A549 (cell line): ENCODE results near the gene TCF7L1. TPM values are rescaled to one million over a fixed set of nuclear protein-coding genes. Genes with fewer than 3 reads are reported as not detected.

ENCODE experiments used
- ATAC-seq, 2 experiments: fragments of 200-7000 bp in 1 of 2; fragments of >200 bp in 1 of 2; cut with Nextera tagmentation in 1 of 2; cut with Tn5 transposase in 1 of 2; 3 replicates each; pipeline versions ENCODE4 v1.8.0 to v1.9.1; 2018 to 2020; ENCODE audit warnings: mild to moderate bottlenecking in 1 of 2, moderate library complexity in 1 of 2
- CTCF ChIA-PET: fragments of 300-600 bp; sonication (Branson Sonifier 250); formaldehyde crosslinking; extraction: SDS; loops from one replicate; lab custom pipeline; 2021; ENCODE audit warnings: antibody characterized with exemption, inconsistent platforms; lab: Yijun Ruan, JAX
- POLR2A ChIA-PET: fragments of 350-600 bp; formaldehyde crosslinking; extraction: SDS; loops from one replicate; lab custom pipeline; 2021; ENCODE audit warnings: antibody characterized with exemption, inconsistent platforms; lab: Yijun Ruan, JAX
- DNase-seq, 2 experiments: peaks; one replicate each; pipeline versions ENCODE4 v3.0.0 to v3.0.0-alpha.2; 2011 to 2016; ENCODE audit warnings: low read depth in 1 of 2, low spot score in 1 of 2
- FAIRE-seq: peaks from 2 replicates; lab custom pipeline; 2011; peaks lifted over from hg19 to GRCh38; lab: Jason Lieb, UNC
- H3K27ac ChIP-seq, 2 experiments: fragments of >200 bp; sonication (Bioruptor Twin); formaldehyde crosslinking; 3 replicates each; pipeline ENCODE4 v1.5.1; 2016 to 2017
- H3K4me1 ChIP-seq: fragments of >200 bp; sonication (Bioruptor Twin); formaldehyde crosslinking; 3 replicates; pipeline ENCODE4 v1.6.1; 2016
- H3K4me2 ChIP-seq: fragments of >200 bp; sonication (Bioruptor Twin); formaldehyde crosslinking; 3 replicates; pipeline ENCODE4 v1.6.1; 2016
- H3K4me3 ChIP-seq: fragments of >200 bp; sonication (Bioruptor Twin); formaldehyde crosslinking; 3 replicates; pipeline ENCODE4 v1.5.1; 2016
- H3K9me3 ChIP-seq: fragments of >200 bp; sonication (Bioruptor Twin); formaldehyde crosslinking; 3 replicates; pipeline ENCODE4 v1.6.1; 2016
- CHD2 ChIP-seq: fragments of 150-350 bp; IDR thresholded peaks from 2 replicates; pipeline ENCODE4 v1.6.1; 2014; ENCODE audit warnings: low read length; ENCODE audit not compliant: partially characterized antibody
- EHMT2 ChIP-seq: fragments of 200-600 bp; sonication (generic); IDR thresholded peaks from 2 replicates; pipeline ENCODE4 v1.6.1; 2016; ENCODE audit warnings: antibody characterized with exemption, low read depth, mild to moderate bottlenecking, moderate library complexity
- EP300 ChIP-seq, 2 experiments: fragments of >200 bp; sonication (Bioruptor Twin); formaldehyde crosslinking; IDR thresholded peaks; 2 replicates in 1 of 2; 3 replicates in 1 of 2; pipeline ENCODE4 v1.6.1; 2016 to 2017
- FOXS1 ChIP-seq: fragments of 250-450 bp; sonication (Bioruptor Pico); IDR thresholded peaks from 2 replicates; pipeline ENCODE4 v1.5.0; 2020; ENCODE audit warnings: mild to moderate bottlenecking, moderate library complexity
- GATA3 ChIP-seq: IDR thresholded peaks from 2 replicates; pipeline ENCODE4 v1.6.1; 2012; ENCODE audit warnings: borderline replicate concordance
- HEYL ChIP-seq: fragments of 250-450 bp; sonication (Bioruptor Pico); IDR thresholded peaks from 2 replicates; pipeline ENCODE4 v1.8.0; 2021; ENCODE audit warnings: mild to moderate bottlenecking, moderate library complexity
- HOXA7 ChIP-seq: fragments of 250-450 bp; sonication (Bioruptor Pico); IDR thresholded peaks from 2 replicates; pipeline ENCODE4 v1.5.0; 2020; ENCODE audit warnings: mild to moderate bottlenecking, moderate library complexity
- HOXB5 ChIP-seq: fragments of 250-450 bp; sonication (Bioruptor Pico); IDR thresholded peaks from 2 replicates; pipeline ENCODE4 v1.5.0; 2020; ENCODE audit warnings: mild to moderate bottlenecking, moderate library complexity
- KDM1A ChIP-seq: fragments of 200-600 bp; sonication (generic); IDR thresholded peaks from 2 replicates; pipeline ENCODE4 v1.6.1; 2016; ENCODE audit warnings: low read depth, mild to moderate bottlenecking
- MAFK ChIP-seq: fragments of 450-650 bp; IDR thresholded peaks from 2 replicates; pipeline ENCODE4 v1.6.1; 2014; ENCODE audit not compliant: partially characterized antibody
- POLR2A ChIP-seq: IDR thresholded peaks from 2 replicates; pipeline ENCODE4 v1.6.1; 2012; ENCODE audit warnings: mild to moderate bottlenecking, low read length
- POLR2AphosphoS2 ChIP-seq: conservative IDR thresholded peaks from 2 replicates; pipeline ENCODE4 v1.6.1; 2012; ENCODE audit warnings: low read length, improper control_type of control experiment, inconsistent platforms
- RAD21 ChIP-seq, 2 experiments: fragments of >200 bp in 1 of 2; sonication (Bioruptor Twin) in 1 of 2; formaldehyde crosslinking in 1 of 2; IDR thresholded peaks in 1 of 2; conservative IDR thresholded peaks in 1 of 2; 2 replicates in 1 of 2; 3 replicates in 1 of 2; pipeline ENCODE4 v1.6.1; 2012 to 2018; ENCODE audit warnings: inconsistent platforms in 1 of 2
- RARB ChIP-seq: fragments of 250-450 bp; sonication (Bioruptor Pico); IDR thresholded peaks from 2 replicates; pipeline ENCODE4 v1.8.0; 2021; ENCODE audit warnings: mild to moderate bottlenecking, moderate library complexity
- RNF2 ChIP-seq: fragments of 200-600 bp; sonication (generic); IDR thresholded peaks from 2 replicates; pipeline ENCODE4 v1.6.1; 2016; ENCODE audit warnings: low read depth, mild to moderate bottlenecking, antibody characterized with exemption, moderate library complexity, borderline replicate concordance
- SMC3 ChIP-seq: fragments of >200 bp; sonication (Bioruptor Twin); formaldehyde crosslinking; IDR thresholded peaks from 3 replicates; pipeline ENCODE4 v1.6.1; 2018; ENCODE audit warnings: inconsistent platforms
- TFCP2L1 ChIP-seq: fragments of 250-450 bp; sonication (Bioruptor Pico); IDR thresholded peaks from 2 replicates; pipeline ENCODE4 v1.5.0; 2021; ENCODE audit warnings: mild to moderate bottlenecking
- TP53 ChIP-seq: fragments of 250-450 bp; sonication (Bioruptor Pico); IDR thresholded peaks from 2 replicates; pipeline ENCODE4 v1.5.0; 2021; ENCODE audit warnings: mild to moderate bottlenecking, moderate library complexity
- ZNF302 ChIP-seq: fragments of 250-450 bp; sonication (Bioruptor Pico); IDR thresholded peaks from 2 replicates; pipeline ENCODE4 v1.9.0; 2021; ENCODE audit warnings: inconsistent platforms, mild to moderate bottlenecking, moderate library complexity
- ZSCAN20 ChIP-seq: fragments of 250-450 bp; sonication (Bioruptor Pico); IDR thresholded peaks from 2 replicates; pipeline ENCODE4 v1.8.0; 2022; ENCODE audit warnings: mild to moderate bottlenecking, moderate library complexity
- WGBS: methylation state at CpG from one replicate; pipeline ENCODE4 v1.1.6; 2017; ENCODE audit errors: missing lambda C conversion rate; 5-methylcytosine and 5-hydroxymethylcytosine counted together
- polyA plus RNA-seq, 4 experiments: library from polyadenylated mRNA; depleted of rRNA in 3 of 4; stranded (reverse); fragments of >200 nt; fragmentation: RNase III in 1 of 4; extraction: RNeasy Plus Mini Kit Qiagen cat#74134 plus additional on column Dnase treatment in 1 of 4; gene quantifications; 2 replicates in 3 of 4; 3 replicates in 1 of 4; pipeline ENCODE4 v1.2.3, GENCODE V29; 2011 to 2017
- TF ChIP-seq, protein P1 (sequence below): fragments of 150-350 bp; IDR thresholded peaks from 2 replicates; pipeline ENCODE4 v1.6.1; 2014; ENCODE audit warnings: low read depth, mild to moderate bottlenecking, low read length
- TF ChIP-seq, protein P2 (sequence below): IDR thresholded peaks from 2 replicates; pipeline ENCODE4 v1.6.1; 2012; ENCODE audit warnings: low read depth, borderline replicate concordance
- TF ChIP-seq, protein P3 (sequence below): fragments of >200 bp; sonication (Bioruptor Twin); formaldehyde crosslinking; IDR thresholded peaks from 3 replicates; pipeline ENCODE4 v1.6.1; 2016
- TF ChIP-seq, protein P4 (sequence below): fragments of >200 bp; sonication (Bioruptor Twin); formaldehyde crosslinking; IDR thresholded peaks from 3 replicates; pipeline ENCODE4 v1.5.1; 2016
- TF ChIP-seq, protein P5 (sequence below): IDR thresholded peaks from 2 replicates; pipeline ENCODE4 v1.6.1; 2012

Gene TCF7L1
- polyA plus RNA-seq, 2 of the 4 experiments (the other 2 are of a cell fraction) = 0.68 to 4.4 TPM

DNA sequence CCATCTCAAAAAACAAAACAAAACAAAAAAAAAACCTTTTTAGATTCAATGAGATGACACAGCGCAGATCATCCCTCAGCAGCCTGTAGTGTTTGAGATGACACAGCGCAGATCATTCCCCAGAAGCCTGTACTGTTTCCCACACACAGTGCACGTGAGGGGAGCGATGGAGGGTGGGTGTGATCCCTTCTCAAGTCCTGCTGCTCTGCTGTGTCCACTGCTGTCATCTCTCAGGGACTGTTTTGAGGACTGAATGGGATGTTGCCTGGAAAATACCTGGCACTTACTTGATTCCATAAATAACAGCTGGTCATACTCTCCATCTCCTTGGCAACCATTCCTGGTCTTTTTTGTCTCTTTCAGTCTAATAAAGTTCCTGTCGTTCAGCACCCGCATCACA, 168.9 kb downstream of the TCF7L1 start:
- CTCF ChIA-PET = interaction anchor here (2.1 to 14.5 kb wide), 8 partner anchors 12 to 376 kb away, joined by 7 to 371 read pairs (median 44); partner anchors contain the start of genes TCF7L1 and TGOLN2
- POLR2A ChIA-PET = no interaction called here
- Histone ChIP-seq H3K9me3 (no peaks in the 10 kb centered on the region), H3K4me3 (no peak overlapping the region), H3K4me1 (no peaks in the 10 kb centered on the region), H3K27ac (no peak overlapping the region)
- no peak for DNase-seq
- FAIRE-seq = no peak
- 86% methylated on average over 6 of the region's 6 CpGs for WGBS
- ATAC-seq = no peak; a peak in 1 of 6 replicates
- TF ChIP-seq HOXB5 (CRISPR knock-in tag) = no peak
- TF ChIP-seq RAD21 (conservative IDR thresholded peaks at IDR 0.05 in 1 of 2, IDR thresholded peaks at IDR 0.05 in 1 of 2) = no peak
- TF ChIP-seq FOXS1 (CRISPR knock-in tag) = no peak
- TF ChIP-seq, protein P1, sequence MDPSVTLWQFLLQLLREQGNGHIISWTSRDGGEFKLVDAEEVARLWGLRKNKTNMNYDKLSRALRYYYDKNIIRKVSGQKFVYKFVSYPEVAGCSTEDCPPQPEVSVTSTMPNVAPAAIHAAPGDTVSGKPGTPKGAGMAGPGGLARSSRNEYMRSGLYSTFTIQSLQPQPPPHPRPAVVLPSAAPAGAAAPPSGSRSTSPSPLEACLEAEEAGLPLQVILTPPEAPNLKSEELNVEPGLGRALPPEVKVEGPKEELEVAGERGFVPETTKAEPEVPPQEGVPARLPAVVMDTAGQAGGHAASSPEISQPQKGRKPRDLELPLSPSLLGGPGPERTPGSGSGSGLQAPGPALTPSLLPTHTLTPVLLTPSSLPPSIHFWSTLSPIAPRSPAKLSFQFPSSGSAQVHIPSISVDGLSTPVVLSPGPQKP = no peak
- TF ChIP-seq EHMT2 = no peak
- TF ChIP-seq RARB = no peak
- TF ChIP-seq, all 56 proteins: peak for 0
- no peak overlapping the region for H3K4me2 ChIP-seq

DNA sequence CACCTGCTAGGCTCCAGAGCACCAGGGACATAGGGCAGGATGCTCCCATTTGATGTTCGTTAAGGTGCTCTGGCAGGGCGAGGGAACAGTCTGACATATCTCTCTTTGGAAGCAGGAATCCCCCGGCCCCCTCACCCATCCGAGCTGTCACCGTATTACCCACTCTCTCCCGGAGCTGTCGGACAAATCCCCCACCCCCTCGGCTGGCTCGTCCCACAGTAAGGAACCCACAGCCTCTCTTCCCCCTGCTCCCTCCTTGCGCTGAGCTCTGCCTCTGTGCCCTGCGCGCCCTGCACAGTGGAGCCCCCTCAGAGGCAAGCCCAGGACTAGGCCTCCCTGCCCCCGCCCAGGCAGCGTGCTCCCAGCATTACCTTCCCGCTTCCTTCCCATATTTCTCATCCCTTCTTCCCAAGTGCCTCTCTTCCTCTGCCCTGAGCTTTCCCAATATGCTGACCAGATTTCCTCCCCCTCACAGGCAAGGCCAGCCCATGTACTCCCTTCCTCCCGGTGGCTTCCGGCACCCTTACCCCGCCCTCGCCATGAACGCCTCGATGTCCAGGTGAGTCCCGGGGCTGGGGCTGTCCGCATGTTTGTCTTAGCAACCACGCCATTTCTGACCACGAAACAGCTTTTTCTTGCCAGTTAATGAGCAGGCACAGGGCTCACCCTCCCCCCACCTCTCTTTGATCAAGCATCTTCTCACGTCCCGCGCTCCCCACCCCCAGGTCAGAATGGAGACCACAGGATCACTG, 170.8 kb downstream of the TCF7L1 start:
- no peak overlapping the region for H3K27ac ChIP-seq
- ATAC-seq (no peak), FAIRE-seq (no peak), DNase-seq (no peak)
- ChIA-PET POLR2A (interaction anchor here (0.6 kb wide), 1 partner anchor 15 kb away, joined by 3 read pairs; no protein-coding TSS in a partner anchor), CTCF (interaction anchor here (0.8 to 14.5 kb wide), 5 partner anchors 9 to 378 kb away, joined by 3 to 371 read pairs (median 7); no protein-coding TSS in a partner anchor)
- H3K9me3 ChIP-seq = no peaks in the 10 kb centered on the region
- no peak overlapping the region for H3K4me2 ChIP-seq
- TF ChIP-seq POLR2AphosphoS2 = no peak
- no peak for TF ChIP-seq GATA3
- no peak for TF ChIP-seq RNF2
- TF ChIP-seq, protein P1 = no peak
- TF ChIP-seq, protein P2, sequence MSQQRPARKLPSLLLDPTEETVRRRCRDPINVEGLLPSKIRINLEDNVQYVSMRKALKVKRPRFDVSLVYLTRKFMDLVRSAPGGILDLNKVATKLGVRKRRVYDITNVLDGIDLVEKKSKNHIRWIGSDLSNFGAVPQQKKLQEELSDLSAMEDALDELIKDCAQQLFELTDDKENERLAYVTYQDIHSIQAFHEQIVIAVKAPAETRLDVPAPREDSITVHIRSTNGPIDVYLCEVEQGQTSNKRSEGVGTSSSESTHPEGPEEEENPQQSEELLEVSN = no peak
- TF ChIP-seq CHD2 = no peak
- no peak for TF ChIP-seq ZSCAN20 (CRISPR knock-in tag)
- no peak for TF ChIP-seq HOXA7 (CRISPR knock-in tag)
- no peak for TF ChIP-seq TP53 (CRISPR knock-in tag)
- TF ChIP-seq, protein P3, sequence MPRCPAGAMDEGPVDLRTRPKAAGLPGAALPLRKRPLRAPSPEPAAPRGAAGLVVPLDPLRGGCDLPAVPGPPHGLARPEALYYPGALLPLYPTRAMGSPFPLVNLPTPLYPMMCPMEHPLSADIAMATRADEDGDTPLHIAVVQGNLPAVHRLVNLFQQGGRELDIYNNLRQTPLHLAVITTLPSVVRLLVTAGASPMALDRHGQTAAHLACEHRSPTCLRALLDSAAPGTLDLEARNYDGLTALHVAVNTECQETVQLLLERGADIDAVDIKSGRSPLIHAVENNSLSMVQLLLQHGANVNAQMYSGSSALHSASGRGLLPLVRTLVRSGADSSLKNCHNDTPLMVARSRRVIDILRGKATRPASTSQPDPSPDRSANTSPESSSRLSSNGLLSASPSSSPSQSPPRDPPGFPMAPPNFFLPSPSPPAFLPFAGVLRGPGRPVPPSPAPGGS = no peak
- TF ChIP-seq KDM1A = no peak
- TF ChIP-seq MAFK = no peak
- TF ChIP-seq HEYL = no peak
- no peak for TF ChIP-seq SMC3
- TF ChIP-seq EP300 (IDR thresholded peaks at IDR 0.05) = no peak
- no peak for TF ChIP-seq ZNF302 (CRISPR knock-in tag)
- no peak for TF ChIP-seq TFCP2L1
- TF ChIP-seq POLR2A = no peak
- TF ChIP-seq, protein P4, sequence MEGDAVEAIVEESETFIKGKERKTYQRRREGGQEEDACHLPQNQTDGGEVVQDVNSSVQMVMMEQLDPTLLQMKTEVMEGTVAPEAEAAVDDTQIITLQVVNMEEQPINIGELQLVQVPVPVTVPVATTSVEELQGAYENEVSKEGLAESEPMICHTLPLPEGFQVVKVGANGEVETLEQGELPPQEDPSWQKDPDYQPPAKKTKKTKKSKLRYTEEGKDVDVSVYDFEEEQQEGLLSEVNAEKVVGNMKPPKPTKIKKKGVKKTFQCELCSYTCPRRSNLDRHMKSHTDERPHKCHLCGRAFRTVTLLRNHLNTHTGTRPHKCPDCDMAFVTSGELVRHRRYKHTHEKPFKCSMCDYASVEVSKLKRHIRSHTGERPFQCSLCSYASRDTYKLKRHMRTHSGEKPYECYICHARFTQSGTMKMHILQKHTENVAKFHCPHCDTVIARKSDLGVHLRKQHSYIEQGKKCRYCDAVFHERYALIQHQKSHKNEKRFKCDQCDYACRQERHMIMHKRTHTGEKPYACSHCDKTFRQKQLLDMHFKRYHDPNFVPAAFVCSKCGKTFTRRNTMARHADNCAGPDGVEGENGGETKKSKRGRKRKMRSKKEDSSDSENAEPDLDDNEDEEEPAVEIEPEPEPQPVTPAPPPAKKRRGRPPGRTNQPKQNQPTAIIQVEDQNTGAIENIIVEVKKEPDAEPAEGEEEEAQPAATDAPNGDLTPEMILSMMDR = no peak
- TF ChIP-seq, protein P5, sequence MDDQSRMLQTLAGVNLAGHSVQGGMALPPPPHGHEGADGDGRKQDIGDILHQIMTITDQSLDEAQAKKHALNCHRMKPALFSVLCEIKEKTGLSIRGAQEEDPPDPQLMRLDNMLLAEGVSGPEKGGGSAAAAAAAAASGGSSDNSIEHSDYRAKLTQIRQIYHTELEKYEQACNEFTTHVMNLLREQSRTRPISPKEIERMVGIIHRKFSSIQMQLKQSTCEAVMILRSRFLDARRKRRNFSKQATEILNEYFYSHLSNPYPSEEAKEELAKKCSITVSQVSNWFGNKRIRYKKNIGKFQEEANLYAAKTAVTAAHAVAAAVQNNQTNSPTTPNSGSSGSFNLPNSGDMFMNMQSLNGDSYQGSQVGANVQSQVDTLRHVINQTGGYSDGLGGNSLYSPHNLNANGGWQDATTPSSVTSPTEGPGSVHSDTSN = no peak
- no peaks in the 10 kb centered on the region for H3K4me1 ChIP-seq
- no peak overlapping the region for H3K4me3 ChIP-seq
- WGBS = 83% methylated on average over 28 of the region's 28 CpGs
